Psoas muscle (tissue), 8 donors: Measurements from ENCODE around the gene PCTP. TPM values are rescaled to one million over a fixed set of nuclear protein-coding genes. Genes with fewer than 3 reads are reported as not detected.
A peak's percentile ranks its signal among the peaks of the same experiment; 100 is the strongest.

Experiments
- ATAC-seq, 4 donors: fragments of 200-7000 bp; cut with Tn5 transposase; one replicate each; pipeline ENCODE4 v1.9.1; 2020; ENCODE audit warnings: moderate library complexity in 3 of 4, mild to moderate bottlenecking in 2 of 4
- DNase-seq, 2 donors: peaks; one replicate each; pipeline ENCODE4 v3.0.0-alpha.2; 2020
- H3K27ac ChIP-seq: fragments of 200-600 bp; one replicate; pipeline ENCODE4 v1.8.0; 2022
- H3K27me3 ChIP-seq, 3 donors: fragments of 200-600 bp in 1 of 3; one replicate each; pipeline versions ENCODE4 v1.6.1 to v1.8.0; 2013 to 2022; ENCODE audit warnings: low read length in 2 of 3, mild to moderate bottlenecking in 2 of 3, moderate library complexity in 1 of 3; ENCODE audit not compliant: insufficient read depth in 3 of 3
- H3K36me3 ChIP-seq, 2 donors: fragments of 200-600 bp in 1 of 2; one replicate each; pipeline versions ENCODE4 v1.6.1 to v1.8.0; 2013 to 2022; ENCODE audit warnings: low read depth in 1 of 2, mild to moderate bottlenecking in 1 of 2, moderate library complexity in 1 of 2; ENCODE audit not compliant: insufficient read depth in 1 of 2
- H3K4me1 ChIP-seq: fragments of 200-600 bp; one replicate; pipeline ENCODE4 v1.8.0; 2022
- H3K4me3 ChIP-seq: fragments of 200-600 bp; one replicate; pipeline ENCODE4 v1.8.0; 2022; ENCODE audit warnings: mild to moderate bottlenecking
- H3K9me3 ChIP-seq: fragments of 200-600 bp; one replicate; pipeline ENCODE4 v1.8.0; 2022
- WGBS, 3 donors: extraction: QIAGEN DNeasy Blood & Tissue Kit; methylation state at CpG; one replicate each; pipeline versions ENCODE4 v1.1.6 to v1.1.7; 2013; 5-methylcytosine and 5-hydroxymethylcytosine counted together
- intact Hi-C, 2 donors: fragments of 100-400 bp; cut with DNase I; formaldehyde crosslinking; loops; one replicate each; pipeline versions ENCODE4 v1.11.0 to v1.14.2; 2022
- polyA plus RNA-seq, 3 donors: library from polyadenylated mRNA; stranded (reverse); fragments of 200-250 nt; gene quantifications; one replicate each; pipeline ENCODE4 v1.2.3, GENCODE V29; 2013
- total RNA-seq, 4 donors: library from RNA; stranded (reverse); fragmentation: NEBNext Ultra II Directional in 2 of 4; extraction: Animal tissue kit (Norgen Biotek cat#: 25700) in 2 of 4; gene quantifications; one replicate each; pipeline versions ENCODE4 v1.2.1 to v1.2.4, GENCODE V29; 2021 to 2023
- TF ChIP-seq, protein P1 (sequence below): fragments of 200-600 bp; IDR thresholded peaks from one replicate; pipeline ENCODE4 v1.8.0; 2022; ENCODE audit warnings: antibody characterized with exemption
- donor health status: healthy with polysubstance abuse.
- donor health status: DM: no; HTN: no; CAD: no; lungs with moderate emphysema.
- donor health status: Bipolar disorder and iron deficiency.
- donor health status: healthy.
- donor health status: DM: yes; HTN: yes; CAD: no.
- donor health status: DM: no; HTN: no; CAD: no.
- donor health status: DM: no; HTN: no; CAD: no.
- donor health status: DM: yes; HTN: yes; CAD: no.

The PCTP gene
- total and polyA plus RNA-seq, 7 donors, result 9.7 to 24.8 (median 14.7) TPM

- Histone ChIP-seq H3K9me3 (peaks cover 10% of the 10 kb centered on the region), H3K27ac (no peak overlapping the region), H3K4me3 (no peak overlapping the region), H3K27me3 (no peaks in the 10 kb centered on the region), H3K4me1 (no peaks in the 10 kb centered on the region), H3K36me3 (no peaks in the 10 kb centered on the region)
- WGBS, 3 donors, result 68 to 72% (median 69%) methylated on average over 2 of the region's 2 CpGs
- DNase-seq, result no peak
- TF ChIP-seq, protein P1, sequence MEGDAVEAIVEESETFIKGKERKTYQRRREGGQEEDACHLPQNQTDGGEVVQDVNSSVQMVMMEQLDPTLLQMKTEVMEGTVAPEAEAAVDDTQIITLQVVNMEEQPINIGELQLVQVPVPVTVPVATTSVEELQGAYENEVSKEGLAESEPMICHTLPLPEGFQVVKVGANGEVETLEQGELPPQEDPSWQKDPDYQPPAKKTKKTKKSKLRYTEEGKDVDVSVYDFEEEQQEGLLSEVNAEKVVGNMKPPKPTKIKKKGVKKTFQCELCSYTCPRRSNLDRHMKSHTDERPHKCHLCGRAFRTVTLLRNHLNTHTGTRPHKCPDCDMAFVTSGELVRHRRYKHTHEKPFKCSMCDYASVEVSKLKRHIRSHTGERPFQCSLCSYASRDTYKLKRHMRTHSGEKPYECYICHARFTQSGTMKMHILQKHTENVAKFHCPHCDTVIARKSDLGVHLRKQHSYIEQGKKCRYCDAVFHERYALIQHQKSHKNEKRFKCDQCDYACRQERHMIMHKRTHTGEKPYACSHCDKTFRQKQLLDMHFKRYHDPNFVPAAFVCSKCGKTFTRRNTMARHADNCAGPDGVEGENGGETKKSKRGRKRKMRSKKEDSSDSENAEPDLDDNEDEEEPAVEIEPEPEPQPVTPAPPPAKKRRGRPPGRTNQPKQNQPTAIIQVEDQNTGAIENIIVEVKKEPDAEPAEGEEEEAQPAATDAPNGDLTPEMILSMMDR, result peak; percentile 51
- peak in 3 of 4 donors; percentile 48 to 73 (median 57) for ATAC-seq
- intact Hi-C loops, result loop anchor here in 1 of 2 donors (2.0 kb wide), 2 partner anchors 56 to 298 kb away; no protein-coding TSS in a partner anchor
Measured at GRCh38 chr17:55825213-55825612, 74.4 kb downstream of the PCTP start.

Other genes starting within 250 kb of the PCTP start
- not detected for gene SMIM36, start 239.6 kb upstream of the PCTP start, total RNA-seq
- not detected for gene SMIM36, start 239.6 kb upstream of the PCTP start, polyA plus RNA-seq
- gene TMEM100, start 28.2 kb upstream of the PCTP start, total RNA-seq, result 1 to 10 TPM; 2.3 to 8.2 (median 4.9) TPM
- gene TMEM100, start 28.2 kb upstream of the PCTP start, polyA plus RNA-seq, result 10 to 100 TPM in 2 of 3 donors, 1 to 10 TPM in 1; 2.3 to 79.9 (median 13.3) TPM